NCI-H748 (cell line): ENCODE data around the gene SLC6A17.

Experiments
- DNase-seq: peaks from one replicate; lab custom pipeline; 2025; ENCODE audit not compliant: unreplicated experiment; lab: John Stamatoyannopoulos, UW

Gene SLC6A17

GRCh38 chr1:110218137-110218536 lies 67.8 kb downstream of the SLC6A17 start:
- DNase-seq: no peak

GRCh38 chr1:110218739-110219138 lies 68.4 kb downstream of the SLC6A17 start:
- DNase-seq: no peak

- no peak for DNase-seq
These were observed 70.0 kb downstream of the SLC6A17 start for GRCh38 chr1:110220324-110220723.

- no peak for DNase-seq
These were observed 70.8 kb downstream of the SLC6A17 start for GRCh38 chr1:110221119-110221518.

GRCh38 chr1:110223127-110223526 lies 72.8 kb downstream of the SLC6A17 start:
- DNase-seq: no peak

- no peak for DNase-seq
These were observed 73.3 kb downstream of the SLC6A17 start for GRCh38 chr1:110223581-110223980.

- DNase-seq: no peak
These were observed 74.1 kb downstream of the SLC6A17 start for GRCh38 chr1:110224240-110224995.

- no peak for DNase-seq
These were observed 74.9 kb downstream of the SLC6A17 start for GRCh38 chr1:110225212-110225611.

- DNase-seq: no peak
These were observed 75.6 kb downstream of the SLC6A17 start for GRCh38 chr1:110225756-110226404.

- DNase-seq: no peak
These were observed 77.5 kb downstream of the SLC6A17 start for GRCh38 chr1:110227774-110228173.

- no peak for DNase-seq
These were observed 78.1 kb downstream of the SLC6A17 start for GRCh38 chr1:110228381-110228780.

- DNase-seq: no peak
These were observed 78.6 kb downstream of the SLC6A17 start for GRCh38 chr1:110228869-110229268.

- no peak for DNase-seq
These were observed 79.2 kb downstream of the SLC6A17 start for GRCh38 chr1:110229348-110230001.

GRCh38 chr1:110230381-110231199 lies 80.3 kb downstream of the SLC6A17 start:
- DNase-seq: no peak

- no peak for DNase-seq
These were observed 83.6 kb downstream of the SLC6A17 start for GRCh38 chr1:110233861-110234260.

- no peak for DNase-seq
These were observed 84.4 kb downstream of the SLC6A17 start for GRCh38 chr1:110234691-110235090.

- no peak for DNase-seq
These were observed 85.0 kb downstream of the SLC6A17 start for GRCh38 chr1:110235181-110235833.

GRCh38 chr1:110235834-110236682 lies 85.8 kb downstream of the SLC6A17 start:
- DNase-seq: no peak

GRCh38 chr1:110237386-110238152 lies 87.3 kb downstream of the SLC6A17 start:
- DNase-seq: no peak
